Esophagus squamous epithelium (tissue), 4 donors: ENCODE data around the gene NF2.

Experiments used
- CTCF ChIP-seq, 6 experiments: fragments of 450-650 bp in 4 of 6; fragments of 200-600 bp in 2 of 6; sonication (generic) in 2 of 6; IDR thresholded peaks; one replicate each; pipeline ENCODE4 v1.5.1; 2016 to 2019; ENCODE audit warnings: antibody characterized with exemption in 6 of 6, mild to moderate bottlenecking in 4 of 6, moderate library complexity in 4 of 6
- POLR2A ChIP-seq, 4 donors: fragments of 450-650 bp; IDR thresholded peaks; one replicate each; pipeline ENCODE4 v1.6.1; 2017; ENCODE audit warnings: antibody characterized with exemption in 4 of 4, mild to moderate bottlenecking in 4 of 4, moderate library complexity in 3 of 4

DNA sequence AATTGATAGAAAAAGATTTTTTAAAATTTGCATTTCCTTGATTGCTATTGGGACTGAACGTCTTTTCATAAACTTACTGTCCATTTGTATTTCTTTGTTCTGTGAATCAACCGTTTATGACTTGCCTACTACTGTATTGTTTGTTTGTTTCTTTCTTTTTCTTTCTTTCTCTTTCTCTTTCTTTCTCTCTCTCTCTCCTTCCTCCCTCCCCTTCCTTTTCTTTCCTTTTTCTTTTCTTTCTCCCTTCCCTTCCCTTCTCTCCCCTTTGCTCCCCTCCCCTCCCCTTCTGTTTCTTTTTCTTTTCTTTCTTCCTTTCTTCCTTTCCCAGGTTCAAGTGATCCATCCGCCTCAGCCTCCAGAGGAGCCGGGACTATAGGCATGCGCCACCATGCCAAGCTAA lies 46.9 kb downstream of the NF2 start:
- no peak for TF ChIP-seq CTCF (IDR thresholded peaks at IDR 0.05)
- TF ChIP-seq POLR2A (IDR thresholded peaks at IDR 0.05): no peak
